ENCODE results near the gene WWC1. TPM values are rescaled to one million over a fixed set of nuclear protein-coding genes. Genes with fewer than 3 reads are reported as not detected.

Gene WWC1
- total RNA-seq, 2 donors from 2014 or later: 2.7 to 8.1 TPM

DNA sequence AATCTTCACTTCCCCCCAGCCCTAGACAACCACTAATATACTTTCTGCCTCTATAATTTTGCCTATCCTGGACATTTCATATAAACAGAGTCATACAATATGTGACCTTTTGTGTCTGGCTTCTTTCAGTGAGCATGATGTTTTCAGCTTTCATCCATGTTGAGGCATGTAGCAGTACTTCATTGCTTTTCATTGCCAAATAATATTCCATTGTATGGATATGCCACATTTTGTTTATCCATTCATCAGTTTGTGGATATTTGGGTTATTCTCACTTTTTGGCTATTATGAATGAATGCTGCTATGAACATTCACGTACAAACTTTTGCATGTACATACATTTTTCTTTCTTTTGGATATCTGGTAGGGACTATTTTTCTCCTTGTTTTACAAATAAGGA, 49.0 kb downstream of the WWC1 start:
- DNase-seq (ENCODE audit: low spot score): no peak
- Histone ChIP-seq H3K4me1 (no peaks in the 10 kb centered on the region), H3K27me3 (no peaks in the 10 kb centered on the region), H3K36me3 (no peaks in the 10 kb centered on the region), H3K4me3 (no peak overlapping the region), H3K27ac (no peak overlapping the region), H3K9me3 (no peaks in the 10 kb centered on the region)
- TF ChIP-seq, protein P1, sequence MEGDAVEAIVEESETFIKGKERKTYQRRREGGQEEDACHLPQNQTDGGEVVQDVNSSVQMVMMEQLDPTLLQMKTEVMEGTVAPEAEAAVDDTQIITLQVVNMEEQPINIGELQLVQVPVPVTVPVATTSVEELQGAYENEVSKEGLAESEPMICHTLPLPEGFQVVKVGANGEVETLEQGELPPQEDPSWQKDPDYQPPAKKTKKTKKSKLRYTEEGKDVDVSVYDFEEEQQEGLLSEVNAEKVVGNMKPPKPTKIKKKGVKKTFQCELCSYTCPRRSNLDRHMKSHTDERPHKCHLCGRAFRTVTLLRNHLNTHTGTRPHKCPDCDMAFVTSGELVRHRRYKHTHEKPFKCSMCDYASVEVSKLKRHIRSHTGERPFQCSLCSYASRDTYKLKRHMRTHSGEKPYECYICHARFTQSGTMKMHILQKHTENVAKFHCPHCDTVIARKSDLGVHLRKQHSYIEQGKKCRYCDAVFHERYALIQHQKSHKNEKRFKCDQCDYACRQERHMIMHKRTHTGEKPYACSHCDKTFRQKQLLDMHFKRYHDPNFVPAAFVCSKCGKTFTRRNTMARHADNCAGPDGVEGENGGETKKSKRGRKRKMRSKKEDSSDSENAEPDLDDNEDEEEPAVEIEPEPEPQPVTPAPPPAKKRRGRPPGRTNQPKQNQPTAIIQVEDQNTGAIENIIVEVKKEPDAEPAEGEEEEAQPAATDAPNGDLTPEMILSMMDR (IDR thresholded peaks at IDR 0.05): no peak

GRCh38 chr5:168341178-168341577, 49.7 kb downstream of the WWC1 start:
- TF ChIP-seq, protein P1 (IDR thresholded peaks at IDR 0.05): no peak
- Histone ChIP-seq H3K4me3 (no peak overlapping the region), H3K27me3 (no peaks in the 10 kb centered on the region), H3K9me3 (no peaks in the 10 kb centered on the region), H3K4me1 (no peaks in the 10 kb centered on the region), H3K36me3 (no peaks in the 10 kb centered on the region), H3K27ac (no peak overlapping the region)
- DNase-seq (ENCODE audit: low spot score): no peak

DNA sequence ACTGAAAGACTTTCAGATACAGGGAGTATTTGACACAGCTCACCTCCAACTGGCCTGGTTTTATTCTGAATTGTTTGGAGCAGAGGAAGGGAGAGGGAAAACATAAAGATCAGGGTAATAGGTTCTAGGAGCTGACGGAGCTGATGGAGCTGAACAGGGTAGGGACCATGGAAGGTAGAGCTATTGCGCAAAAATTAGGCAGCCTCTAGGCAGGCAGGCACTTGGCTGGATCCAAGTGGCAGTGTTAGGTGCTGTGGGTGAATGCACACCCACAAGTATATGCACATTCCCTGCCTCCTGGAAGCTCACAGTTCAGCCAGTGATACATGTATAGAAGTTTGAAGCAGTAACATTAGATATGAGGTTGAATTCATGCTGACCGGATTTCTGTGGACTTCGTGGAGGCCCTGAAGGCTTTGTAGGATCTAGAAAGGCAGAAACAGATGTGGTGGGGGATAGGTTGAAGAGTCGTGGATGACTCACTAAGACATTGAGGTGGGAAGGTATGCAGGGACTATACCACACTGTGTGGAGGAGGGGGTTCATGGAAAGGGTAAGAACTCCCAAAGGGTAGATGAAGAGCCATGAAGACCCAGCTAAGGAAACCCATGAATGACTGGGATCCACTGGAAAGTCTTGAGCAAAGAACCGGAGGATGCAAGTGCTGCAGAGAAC, 50.8 kb downstream of the WWC1 start:
- DNase-seq (ENCODE audit: low spot score): no peak
- TF ChIP-seq, protein P1 (IDR thresholded peaks at IDR 0.05): no peak

DNA sequence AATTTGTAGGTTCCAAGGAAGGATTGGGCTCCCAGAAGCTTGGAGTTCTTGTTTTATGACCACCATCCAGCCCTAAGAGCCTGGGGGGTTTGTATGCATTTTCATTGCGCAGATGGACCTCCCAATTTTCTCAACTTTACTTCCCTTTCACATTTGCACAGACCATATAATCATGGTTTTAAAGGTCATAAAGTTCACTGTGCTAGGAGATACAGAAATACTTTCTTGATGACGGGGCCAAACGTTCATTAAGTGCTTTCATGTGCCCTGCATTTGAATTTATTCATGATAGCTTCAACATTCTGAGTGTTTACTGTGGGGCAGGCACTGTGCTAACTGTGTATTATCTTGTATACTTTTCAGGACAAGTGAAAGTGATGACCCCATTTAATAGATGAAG, 51.5 kb downstream of the WWC1 start:
- TF ChIP-seq, protein P1 (IDR thresholded peaks at IDR 0.05): no peak

More for the DNA sequence above, 50.8 kb downstream of the WWC1 start:
- no peaks in the 10 kb centered on the region for H3K27me3 ChIP-seq
- no peak overlapping the region for H3K4me3 ChIP-seq
- H3K27ac ChIP-seq: no peak overlapping the region
- H3K36me3 ChIP-seq: no peaks in the 10 kb centered on the region
- no peaks in the 10 kb centered on the region for H3K4me1 ChIP-seq
- H3K9me3 ChIP-seq: no peaks in the 10 kb centered on the region

DNA sequence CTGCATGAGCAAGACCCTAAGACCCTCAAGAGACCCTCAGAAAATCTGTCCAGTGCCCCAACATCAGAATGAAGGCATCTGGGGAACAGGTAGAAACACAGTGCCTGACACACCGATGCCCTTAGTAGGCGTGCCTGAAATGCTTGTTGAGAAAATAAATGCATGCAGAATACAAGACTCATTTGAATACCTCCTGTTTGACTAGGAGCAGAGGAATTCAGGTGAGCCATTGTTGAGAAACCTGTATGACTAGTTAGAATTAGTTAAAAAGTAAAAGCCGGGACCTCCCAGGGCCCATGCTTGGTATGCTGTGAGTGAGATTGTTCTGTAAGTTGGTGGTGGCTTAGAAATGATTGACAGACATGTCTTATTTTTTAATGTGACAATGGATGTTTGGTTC, 55.0 kb downstream of the WWC1 start:
- TF ChIP-seq, protein P1 (IDR thresholded peaks at IDR 0.05): no peak
- H3K27ac ChIP-seq: no peak overlapping the region
- H3K27me3 ChIP-seq: no peaks in the 10 kb centered on the region
- no peaks in the 10 kb centered on the region for H3K4me1 ChIP-seq
- no peaks in the 10 kb centered on the region for H3K36me3 ChIP-seq
- DNase-seq (ENCODE audit: low spot score): no peak
- no peak overlapping the region for H3K4me3 ChIP-seq
- no peaks in the 10 kb centered on the region for H3K9me3 ChIP-seq

More for the DNA sequence above, 51.5 kb downstream of the WWC1 start:
- no peak overlapping the region for H3K27ac ChIP-seq
- no peaks in the 10 kb centered on the region for H3K36me3 ChIP-seq
- no peaks in the 10 kb centered on the region for H3K27me3 ChIP-seq
- H3K4me1 ChIP-seq: no peaks in the 10 kb centered on the region
- no peak for DNase-seq (ENCODE audit: low spot score)
- no peaks in the 10 kb centered on the region for H3K9me3 ChIP-seq
- H3K4me3 ChIP-seq: no peak overlapping the region

Measured in right atrium auricular region (tissue), 2 donors.